ENCODE measurements around the gene PPY. TPM values are rescaled to one million over a fixed set of nuclear protein-coding genes. Genes with fewer than 3 reads are reported as not detected.

Gene PPY
- total and polyA plus RNA-seq, 2 donors (not counting 1 experiment from before 2014, with no cell fraction given) = not detected

DNA sequence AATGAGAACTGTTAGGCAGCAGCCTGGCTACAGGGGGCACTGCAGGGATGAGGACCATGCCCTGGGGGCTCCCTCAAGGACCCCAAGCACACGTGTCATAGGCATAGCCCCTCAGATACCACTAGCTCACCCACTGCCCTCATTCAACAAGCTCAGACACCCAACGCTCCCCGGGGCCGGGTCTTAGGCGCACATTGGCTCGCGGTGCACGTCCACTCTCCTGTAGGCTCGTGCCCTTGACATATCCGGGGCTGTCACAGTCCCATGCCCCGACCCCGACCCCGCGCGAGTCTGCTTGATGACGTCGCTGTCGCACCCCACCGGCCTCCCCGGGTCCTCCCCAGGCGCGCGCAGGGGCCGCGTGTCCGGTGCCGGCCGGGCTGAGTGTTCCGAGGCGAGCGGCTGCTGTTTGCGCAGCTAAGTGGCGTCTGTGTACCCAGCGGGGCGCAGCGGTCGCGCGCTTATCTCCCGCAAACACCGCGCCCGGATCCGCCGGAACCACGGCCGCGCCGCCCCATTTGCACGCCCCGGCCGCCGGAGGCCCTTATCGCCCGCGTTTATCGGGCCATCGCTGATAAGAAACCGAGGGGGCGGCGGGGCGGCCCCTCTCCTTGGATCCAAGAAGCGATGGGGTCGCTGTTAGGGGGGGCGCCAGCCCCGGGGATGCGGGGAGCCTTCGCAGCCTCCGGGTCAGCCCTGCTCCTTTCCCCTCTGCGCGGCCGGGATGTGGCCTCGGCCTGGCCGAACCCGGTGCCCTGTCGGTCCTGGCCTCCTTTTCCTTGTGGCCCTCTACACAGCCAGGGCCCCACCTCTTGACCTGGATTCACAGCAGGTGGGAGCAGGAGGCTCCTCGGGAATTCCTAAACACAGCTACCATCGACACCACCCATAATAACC lies 41.5 kb upstream of the PPY start:
- Histone ChIP-seq H3K9ac (ENCODE audit: insufficient read depth, low read length) (no peak overlapping the region), H3K36me3 (ENCODE audit: control insufficient read depth, insufficient read depth, low read length) (no peaks in the 10 kb centered on the region)

DNA sequence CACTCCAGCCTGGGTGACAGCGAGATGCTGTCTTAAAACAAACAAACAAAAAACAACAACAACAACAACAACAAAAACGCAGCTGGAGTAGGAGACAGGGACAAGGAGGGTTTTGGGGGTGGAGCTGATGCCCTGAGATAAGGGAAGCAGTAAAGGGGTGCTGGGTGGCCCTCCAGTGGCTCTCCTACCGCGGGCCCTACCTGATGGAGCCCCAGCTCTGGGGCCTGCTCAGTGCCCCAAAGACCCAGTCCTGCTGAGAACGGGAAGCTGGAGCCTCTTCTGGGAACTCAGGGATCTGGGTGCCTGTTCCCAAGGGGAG lies 40.9 kb upstream of the PPY start:
- no peak for DNase-seq (ENCODE audit: low read depth in 2 of 2)
- H3K9me3 ChIP-seq (ENCODE audit: control insufficient read depth, insufficient read depth, low read depth, low read length) = no peaks in the 10 kb centered on the region
- H3K27me3 ChIP-seq (ENCODE audit: control insufficient read depth, insufficient read depth, low read length) = peaks cover 36% of the 10 kb centered on the region
- TF ChIP-seq, protein P1, sequence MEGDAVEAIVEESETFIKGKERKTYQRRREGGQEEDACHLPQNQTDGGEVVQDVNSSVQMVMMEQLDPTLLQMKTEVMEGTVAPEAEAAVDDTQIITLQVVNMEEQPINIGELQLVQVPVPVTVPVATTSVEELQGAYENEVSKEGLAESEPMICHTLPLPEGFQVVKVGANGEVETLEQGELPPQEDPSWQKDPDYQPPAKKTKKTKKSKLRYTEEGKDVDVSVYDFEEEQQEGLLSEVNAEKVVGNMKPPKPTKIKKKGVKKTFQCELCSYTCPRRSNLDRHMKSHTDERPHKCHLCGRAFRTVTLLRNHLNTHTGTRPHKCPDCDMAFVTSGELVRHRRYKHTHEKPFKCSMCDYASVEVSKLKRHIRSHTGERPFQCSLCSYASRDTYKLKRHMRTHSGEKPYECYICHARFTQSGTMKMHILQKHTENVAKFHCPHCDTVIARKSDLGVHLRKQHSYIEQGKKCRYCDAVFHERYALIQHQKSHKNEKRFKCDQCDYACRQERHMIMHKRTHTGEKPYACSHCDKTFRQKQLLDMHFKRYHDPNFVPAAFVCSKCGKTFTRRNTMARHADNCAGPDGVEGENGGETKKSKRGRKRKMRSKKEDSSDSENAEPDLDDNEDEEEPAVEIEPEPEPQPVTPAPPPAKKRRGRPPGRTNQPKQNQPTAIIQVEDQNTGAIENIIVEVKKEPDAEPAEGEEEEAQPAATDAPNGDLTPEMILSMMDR (conservative IDR thresholded peaks at IDR 0.05 in 1 of 2, IDR thresholded peaks at IDR 0.05 in 1 of 2; ENCODE audit: low read depth in 1 of 2, low read length in 2 of 2) = no peak
- no peak for TF ChIP-seq EZH2 (IDR thresholded peaks at IDR 0.05; ENCODE audit: low read length, missing control alignments)
- H3K4me3 ChIP-seq (replicated peaks in 1 of 4; ENCODE audit: control extremely low read depth in 1 of 4, insufficient read depth in 1 of 4, low read depth in 3 of 4, low read length in 4 of 4) = peak overlapping the region in 1 of 4 experiments; percentile 26
- no peaks in the 10 kb centered on the region for H3K4me1 ChIP-seq (ENCODE audit: control insufficient read depth, extremely low read depth, insufficient read depth, low read length)
- H3K36me3 ChIP-seq (ENCODE audit: control insufficient read depth, insufficient read depth, low read length) = no peaks in the 10 kb centered on the region
- no peaks in the 10 kb centered on the region for H3K79me2 ChIP-seq (ENCODE audit: control insufficient read depth, insufficient read depth, low read length)
- H3K27ac ChIP-seq (ENCODE audit: insufficient read depth, low read length) = no peak overlapping the region
- no peak overlapping the region for H3K9ac ChIP-seq (ENCODE audit: insufficient read depth, low read length)
- H4K20me1 ChIP-seq (ENCODE audit: control insufficient read depth, extremely low read depth, insufficient read depth, low read length) = no peaks in the 10 kb centered on the region
- no peak overlapping the region for H2AFZ ChIP-seq (ENCODE audit: low read length)
- H3K4me2 ChIP-seq (ENCODE audit: extremely low read depth, insufficient read depth, low read length) = no peak overlapping the region

More for the DNA sequence above, 41.5 kb upstream of the PPY start:
- no peak for DNase-seq (ENCODE audit: low read depth in 2 of 2)
- TF ChIP-seq EZH2 (IDR thresholded peaks at IDR 0.05; ENCODE audit: low read length, missing control alignments) = peak; percentile 81
- TF ChIP-seq, protein P1 (conservative IDR thresholded peaks at IDR 0.05 in 1 of 2, IDR thresholded peaks at IDR 0.05 in 1 of 2; ENCODE audit: low read depth in 1 of 2, low read length in 2 of 2) = peak; percentile 12 to 53
- Histone ChIP-seq H3K4me3 (replicated peaks in 1 of 4; ENCODE audit: control extremely low read depth in 1 of 4, insufficient read depth in 1 of 4, low read depth in 3 of 4, low read length in 4 of 4) (peak overlapping the region in 3 of 4 experiments; percentile 33 to 51 (median 34)), H2AFZ (ENCODE audit: low read length) (peak overlapping the region; percentile 2), H3K4me1 (ENCODE audit: control insufficient read depth, extremely low read depth, insufficient read depth, low read length) (no peaks in the 10 kb centered on the region), H3K9me3 (ENCODE audit: control insufficient read depth, insufficient read depth, low read depth, low read length) (no peaks in the 10 kb centered on the region), H4K20me1 (ENCODE audit: control insufficient read depth, extremely low read depth, insufficient read depth, low read length) (no peaks in the 10 kb centered on the region), H3K27ac (ENCODE audit: insufficient read depth, low read length) (no peak overlapping the region), H3K79me2 (ENCODE audit: control insufficient read depth, insufficient read depth, low read length) (no peaks in the 10 kb centered on the region), H3K4me2 (ENCODE audit: extremely low read depth, insufficient read depth, low read length) (peak overlapping the region; percentile 87), H3K27me3 (ENCODE audit: control insufficient read depth, insufficient read depth, low read length) (peaks cover 36% of the 10 kb centered on the region)

DNA sequence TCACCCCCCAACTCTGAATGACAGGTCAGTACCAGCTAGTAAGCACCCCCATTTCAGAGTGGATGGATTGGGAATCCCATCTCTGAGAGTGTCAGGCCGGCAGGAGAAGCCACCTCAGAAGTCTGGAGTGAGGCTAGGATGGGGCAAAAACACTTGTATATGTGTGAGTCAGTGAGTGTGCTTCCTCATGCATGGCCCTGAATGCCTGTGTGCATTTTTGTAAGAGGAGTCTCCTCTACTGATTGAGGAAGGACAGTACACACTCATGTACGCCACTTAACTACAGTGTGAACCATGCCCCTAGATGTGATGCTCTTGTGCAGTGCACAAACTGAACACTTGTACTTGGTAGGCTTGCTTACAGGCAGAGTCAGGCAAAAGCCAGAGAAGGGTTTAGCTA lies 39.9 kb upstream of the PPY start:
- Histone ChIP-seq H2AFZ (ENCODE audit: low read length) (no peak overlapping the region), H4K20me1 (ENCODE audit: control insufficient read depth, extremely low read depth, insufficient read depth, low read length) (no peaks in the 10 kb centered on the region), H3K9me3 (ENCODE audit: control insufficient read depth, insufficient read depth, low read depth, low read length) (no peaks in the 10 kb centered on the region), H3K79me2 (ENCODE audit: control insufficient read depth, insufficient read depth, low read length) (no peaks in the 10 kb centered on the region), H3K4me2 (ENCODE audit: extremely low read depth, insufficient read depth, low read length) (no peak overlapping the region), H3K4me1 (ENCODE audit: control insufficient read depth, extremely low read depth, insufficient read depth, low read length) (no peaks in the 10 kb centered on the region), H3K27me3 (ENCODE audit: control insufficient read depth, insufficient read depth, low read length) (peaks cover 40% of the 10 kb centered on the region), H3K27ac (ENCODE audit: insufficient read depth, low read length) (no peak overlapping the region), H3K36me3 (ENCODE audit: control insufficient read depth, insufficient read depth, low read length) (no peaks in the 10 kb centered on the region), H3K9ac (ENCODE audit: insufficient read depth, low read length) (no peak overlapping the region), H3K4me3 (replicated peaks in 1 of 4; ENCODE audit: control extremely low read depth in 1 of 4, insufficient read depth in 1 of 4, low read depth in 3 of 4, low read length in 4 of 4) (no peak overlapping the region)
- no peak for DNase-seq (ENCODE audit: low read depth in 2 of 2)
- TF ChIP-seq, protein P1 (conservative IDR thresholded peaks at IDR 0.05 in 1 of 2, IDR thresholded peaks at IDR 0.05 in 1 of 2; ENCODE audit: low read depth in 1 of 2, low read length in 2 of 2) = no peak
- no peak for TF ChIP-seq EZH2 (IDR thresholded peaks at IDR 0.05; ENCODE audit: low read length, missing control alignments)
